ENCODE measurements around the gene SLC35D2.

DNA sequence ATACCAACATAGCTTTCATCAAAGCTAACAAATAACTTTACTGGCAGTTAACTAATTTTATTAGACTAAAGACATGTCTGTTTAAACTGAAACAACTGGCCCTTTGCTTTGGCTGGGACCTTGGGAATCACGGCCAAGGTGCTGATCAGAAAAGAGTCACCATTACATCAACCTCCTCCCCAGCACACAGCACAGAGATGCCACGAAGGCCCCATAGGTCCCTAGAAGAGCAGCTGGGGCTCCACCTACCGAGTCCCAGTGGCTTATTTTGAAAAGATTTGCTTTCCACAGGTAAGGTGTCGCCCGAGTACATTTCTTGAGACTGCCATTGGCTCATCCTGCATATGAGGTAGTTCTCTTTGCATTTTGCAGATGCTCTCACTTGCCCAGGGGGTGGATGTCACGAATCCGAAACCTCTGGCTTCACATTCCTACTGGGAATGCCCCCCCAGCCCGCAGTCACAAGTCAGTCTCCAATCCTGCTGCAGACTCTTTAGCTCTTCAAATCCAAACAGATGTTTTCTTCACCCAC lies 62.7 kb downstream of the SLC35D2 start:
- TF ChIP-seq, protein P1, sequence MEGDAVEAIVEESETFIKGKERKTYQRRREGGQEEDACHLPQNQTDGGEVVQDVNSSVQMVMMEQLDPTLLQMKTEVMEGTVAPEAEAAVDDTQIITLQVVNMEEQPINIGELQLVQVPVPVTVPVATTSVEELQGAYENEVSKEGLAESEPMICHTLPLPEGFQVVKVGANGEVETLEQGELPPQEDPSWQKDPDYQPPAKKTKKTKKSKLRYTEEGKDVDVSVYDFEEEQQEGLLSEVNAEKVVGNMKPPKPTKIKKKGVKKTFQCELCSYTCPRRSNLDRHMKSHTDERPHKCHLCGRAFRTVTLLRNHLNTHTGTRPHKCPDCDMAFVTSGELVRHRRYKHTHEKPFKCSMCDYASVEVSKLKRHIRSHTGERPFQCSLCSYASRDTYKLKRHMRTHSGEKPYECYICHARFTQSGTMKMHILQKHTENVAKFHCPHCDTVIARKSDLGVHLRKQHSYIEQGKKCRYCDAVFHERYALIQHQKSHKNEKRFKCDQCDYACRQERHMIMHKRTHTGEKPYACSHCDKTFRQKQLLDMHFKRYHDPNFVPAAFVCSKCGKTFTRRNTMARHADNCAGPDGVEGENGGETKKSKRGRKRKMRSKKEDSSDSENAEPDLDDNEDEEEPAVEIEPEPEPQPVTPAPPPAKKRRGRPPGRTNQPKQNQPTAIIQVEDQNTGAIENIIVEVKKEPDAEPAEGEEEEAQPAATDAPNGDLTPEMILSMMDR (IDR thresholded peaks at IDR 0.05; ENCODE audit: low read depth, low read length, poor library complexity, severe bottlenecking): no peak
- no peak for TF ChIP-seq EZH2phosphoT487 (IDR thresholded peaks at IDR 0.05; ENCODE audit: borderline replicate concordance, low read length)

All from DOHH2 (cell line).